Transverse colon (tissue), 4 donors: Measurements from ENCODE around the gene BRSK2.

Source experiments
- CTCF ChIP-seq, 5 experiments: fragments of 200-600 bp in 3 of 5; fragments of 450-650 bp in 2 of 5; sonication (generic) in 3 of 5; IDR thresholded peaks; 1 replicate in 2 of 5; 2 replicates in 3 of 5; pipeline ENCODE4 v1.5.1; 2016 to 2017; ENCODE audit warnings: antibody characterized with exemption in 5 of 5, inconsistent platforms in 3 of 5, mild to moderate bottlenecking in 2 of 5, moderate library complexity in 1 of 5
- EP300 ChIP-seq: sonication (generic); formaldehyde crosslinking; IDR thresholded peaks from one replicate; pipeline ENCODE4 v1.6.1; 2017; ENCODE audit warnings: antibody characterized with exemption, low read depth
- POLR2A ChIP-seq: fragments of 450-650 bp; IDR thresholded peaks from one replicate; pipeline ENCODE4 v1.6.1; 2016; ENCODE audit warnings: antibody characterized with exemption, mild to moderate bottlenecking, moderate library complexity
- POLR2AphosphoS5 ChIP-seq, 3 donors: sonication (generic); formaldehyde crosslinking; IDR thresholded peaks; one replicate each; pipeline ENCODE4 v1.6.1; 2016; ENCODE audit warnings: antibody characterized with exemption in 3 of 3

GRCh38 chr11:1389932-1390568 is at the start of gene BRSK2:
- no peak for TF ChIP-seq CTCF (IDR thresholded peaks at IDR 0.05)
- no peak for TF ChIP-seq POLR2A
- no peak for TF ChIP-seq POLR2AphosphoS5 (IDR thresholded peaks at IDR 0.05)
- no peak for TF ChIP-seq EP300
